Spleen (tissue), 11 donors: Measurements from ENCODE around the gene CSN2. TPM values are rescaled to one million over a fixed set of nuclear protein-coding genes. Genes with fewer than 3 reads are reported as not detected.
"Not testable (repeated sequence)": the region's sequence is repeated elsewhere in the genome, so short reads cannot be mapped to it uniquely, and the experiment has no call there.

Source experiments
- DNase-seq: peaks from one replicate; pipeline ENCODE4 v3.0.0-alpha.2; 2020
- H3K27ac ChIP-seq, 8 donors: fragments of 200-600 bp; sonication (generic) in 7 of 8; 1 replicate in 4 of 8; 2 replicates in 4 of 8; pipeline versions ENCODE4 v1.5.0 to v1.8.0; 2016 to 2021; ENCODE audit warnings: inconsistent platforms in 4 of 8, mild to moderate bottlenecking in 4 of 8, moderate library complexity in 1 of 8
- H3K27me3 ChIP-seq, 7 donors: fragments of 200-600 bp; sonication (generic) in 6 of 7; replicated peaks in 1 of 7; 1 replicate in 4 of 7; 2 replicates in 3 of 7; pipeline versions ENCODE4 v1.5.0 to v1.8.0; 2016 to 2021; ENCODE audit warnings: inconsistent platforms in 3 of 7, mild to moderate bottlenecking in 1 of 7
- H3K36me3 ChIP-seq, 6 donors: fragments of 200-600 bp; sonication (generic) in 5 of 6; 1 replicate in 4 of 6; 2 replicates in 2 of 6; pipeline versions ENCODE4 v1.5.0 to v1.8.0; 2016 to 2021; ENCODE audit warnings: inconsistent platforms in 2 of 6
- H3K4me1 ChIP-seq, 6 donors: fragments of 200-600 bp; sonication (generic) in 5 of 6; 1 replicate in 3 of 6; 2 replicates in 3 of 6; pipeline versions ENCODE4 v1.5.0 to v1.8.0; 2016 to 2021; ENCODE audit warnings: inconsistent platforms in 3 of 6
- H3K4me3 ChIP-seq, 8 donors: fragments of 200-600 bp; sonication (generic) in 7 of 8; 1 replicate in 4 of 8; 2 replicates in 4 of 8; pipeline versions ENCODE4 v1.5.0 to v1.8.0; 2016 to 2021; ENCODE audit warnings: inconsistent platforms in 4 of 8, mild to moderate bottlenecking in 4 of 8, moderate library complexity in 2 of 8
- H3K9me3 ChIP-seq, 8 donors: fragments of 200-600 bp; sonication (generic) in 7 of 8; 1 replicate in 4 of 8; 2 replicates in 4 of 8; pipeline versions ENCODE4 v1.5.0 to v1.8.0; 2016 to 2021; ENCODE audit warnings: inconsistent platforms in 4 of 8
- POLR2A ChIP-seq, 3 donors: fragments of 450-650 bp; IDR thresholded peaks; one replicate each; pipeline ENCODE4 v1.5.1; 2017; ENCODE audit warnings: antibody characterized with exemption in 3 of 3, mild to moderate bottlenecking in 1 of 3
- POLR2AphosphoS5 ChIP-seq, 3 donors: sonication (generic); formaldehyde crosslinking; IDR thresholded peaks; one replicate each; pipeline ENCODE4 v1.5.1; 2017; ENCODE audit warnings: antibody characterized with exemption in 3 of 3
- WGBS, 5 donors: extraction: QIAGEN DNeasy Blood & Tissue Kit in 3 of 5; methylation state at CpG; one replicate each; pipeline versions ENCODE4 v1.1.5 to v1.1.7; 2013 to 2018; 5-methylcytosine and 5-hydroxymethylcytosine counted together
- intact Hi-C: fragments of 100-400 bp; cut with DNase I; formaldehyde crosslinking; loops from one replicate; pipeline ENCODE4 v1.15.0; 2023; ENCODE audit warnings: low total_unique reads
- polyA plus RNA-seq, 3 donors: library from polyadenylated mRNA; stranded (reverse); fragments of 200-250 nt; gene quantifications; one replicate each; pipeline ENCODE4 v1.2.1, GENCODE V29; 2013
- total RNA-seq, 7 donors: library from RNA; depleted of rRNA in 3 of 7; stranded (reverse); fragments of >200 nt in 3 of 7; fragmentation: NEBNext Ultra II Directional in 4 of 7; extraction: Animal tissue kit (Norgen Biotek cat#: 25700) in 4 of 7; gene quantifications; one replicate each; pipeline versions ENCODE4 v1.1.0 to v1.2.1, GENCODE V29; 2016 to 2021
- TF ChIP-seq, protein P1 (sequence below), 11 experiments: fragments of 200-600 bp in 7 of 11; fragments of 450-650 bp in 4 of 11; sonication (generic) in 4 of 11; IDR thresholded peaks in 8 of 11; conservative IDR thresholded peaks in 3 of 11; 1 replicate in 7 of 11; 2 replicates in 4 of 11; pipeline versions ENCODE4 v1.4.0 to v1.8.0; 2016 to 2021; ENCODE audit warnings: antibody characterized with exemption in 11 of 11, inconsistent platforms in 4 of 11, mild to moderate bottlenecking in 1 of 11
- donor health status: healthy with polysubstance abuse.
- donor health status: DM: no; HTN: no; CAD: no; lungs with moderate emphysema.
- donor health status: DM: no; HTN: no; CAD: no.
- donor health status: Bipolar disorder and iron deficiency.
- donor health status: healthy.
- donor health status: DM: no; HTN: no; CAD: no.
- donor health status: DM: yes; HTN: yes; CAD: no.

The CSN2 gene
- total and polyA plus RNA-seq, 10 donors: not detected

DNA sequence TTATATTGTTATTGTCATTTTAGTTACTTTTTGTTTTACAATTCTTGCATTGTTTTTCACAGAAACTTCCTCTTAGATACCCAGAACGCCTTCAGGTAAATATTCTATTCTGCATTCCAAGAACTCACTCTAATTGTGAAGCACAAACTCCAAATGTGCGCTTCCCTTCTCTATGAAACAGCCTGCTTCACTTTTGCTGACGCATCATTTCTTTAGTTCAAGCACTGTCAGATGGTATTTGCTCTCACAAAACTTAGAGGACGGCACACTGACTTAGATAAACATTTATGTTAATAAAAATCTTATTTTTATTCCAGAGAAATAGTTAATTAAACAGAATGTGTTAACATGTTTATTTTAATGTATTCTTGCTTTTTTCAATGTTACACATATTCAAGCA, 31.4 kb downstream of the CSN2 start:
- 63 to 78% (median 71%) methylated on average over 4 of the region's 4 CpGs for WGBS, 5 donors
- no peak for TF ChIP-seq POLR2AphosphoS5 (IDR thresholded peaks at IDR 0.05)
- no peak for TF ChIP-seq POLR2A (IDR thresholded peaks at IDR 0.05)
- TF ChIP-seq, protein P1, sequence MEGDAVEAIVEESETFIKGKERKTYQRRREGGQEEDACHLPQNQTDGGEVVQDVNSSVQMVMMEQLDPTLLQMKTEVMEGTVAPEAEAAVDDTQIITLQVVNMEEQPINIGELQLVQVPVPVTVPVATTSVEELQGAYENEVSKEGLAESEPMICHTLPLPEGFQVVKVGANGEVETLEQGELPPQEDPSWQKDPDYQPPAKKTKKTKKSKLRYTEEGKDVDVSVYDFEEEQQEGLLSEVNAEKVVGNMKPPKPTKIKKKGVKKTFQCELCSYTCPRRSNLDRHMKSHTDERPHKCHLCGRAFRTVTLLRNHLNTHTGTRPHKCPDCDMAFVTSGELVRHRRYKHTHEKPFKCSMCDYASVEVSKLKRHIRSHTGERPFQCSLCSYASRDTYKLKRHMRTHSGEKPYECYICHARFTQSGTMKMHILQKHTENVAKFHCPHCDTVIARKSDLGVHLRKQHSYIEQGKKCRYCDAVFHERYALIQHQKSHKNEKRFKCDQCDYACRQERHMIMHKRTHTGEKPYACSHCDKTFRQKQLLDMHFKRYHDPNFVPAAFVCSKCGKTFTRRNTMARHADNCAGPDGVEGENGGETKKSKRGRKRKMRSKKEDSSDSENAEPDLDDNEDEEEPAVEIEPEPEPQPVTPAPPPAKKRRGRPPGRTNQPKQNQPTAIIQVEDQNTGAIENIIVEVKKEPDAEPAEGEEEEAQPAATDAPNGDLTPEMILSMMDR (IDR thresholded peaks at IDR 0.05 in 8 of 11, conservative IDR thresholded peaks at IDR 0.05 in 3 of 11): no peak

DNA sequence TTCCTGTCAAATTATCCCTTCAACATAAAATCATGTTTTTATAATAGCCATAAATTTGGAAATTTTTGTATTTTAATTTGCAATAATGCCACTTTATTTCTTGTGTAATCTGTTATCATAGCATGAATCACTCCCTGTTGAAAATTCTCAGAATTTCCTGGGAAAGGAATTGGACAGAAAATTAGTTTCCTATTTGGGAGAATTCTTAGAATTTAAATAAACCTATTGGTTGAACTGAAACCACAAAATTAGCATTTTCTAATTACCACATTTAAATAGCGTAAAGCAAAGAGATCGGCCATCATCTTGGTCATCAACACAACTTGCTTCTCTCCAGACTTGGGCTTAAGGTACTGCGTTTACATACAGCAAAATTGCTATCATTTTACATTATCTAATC, 34.8 kb downstream of the CSN2 start, which contains the start of gene CSN1S1:
Gene CSN1S1 (plus strand): TSS at position 301 of the 400 bp plus-strand sequence. CDS start 1,488 bp downstream, outside the sequence.
- intact Hi-C loops: no loop called here
- H3K36me3 ChIP-seq: no peaks in the 10 kb centered on the region
- no peak for DNase-seq
- peaks cover 0 to 3% (median 0%) of the 10 kb centered on the region in 8 donors for H3K9me3 ChIP-seq
- no peak within 1 kb of the TSS for H3K4me3 ChIP-seq
- H3K27me3 ChIP-seq: no peaks in the 10 kb centered on the region
- TF ChIP-seq POLR2AphosphoS5 (IDR thresholded peaks at IDR 0.05) (no peak), POLR2A (IDR thresholded peaks at IDR 0.05) (no peak)
- TF ChIP-seq, protein P1 (IDR thresholded peaks at IDR 0.05 in 8 of 11, conservative IDR thresholded peaks at IDR 0.05 in 3 of 11): no peak
- no peak within 1 kb of the TSS for H3K27ac ChIP-seq
- H3K4me1 ChIP-seq: no peaks in the 10 kb centered on the region
- WGBS, 5 donors: 87 to 98% (median 95%) methylated on average over 3 of the region's 3 CpGs

More for the DNA sequence above, 31.4 kb downstream of the CSN2 start:
- Histone ChIP-seq H3K4me1 (no peaks in the 10 kb centered on the region), H3K4me3 (no peak overlapping the region), H3K27me3 (no peaks in the 10 kb centered on the region), H3K27ac (no peak overlapping the region), H3K9me3 (no peaks in the 10 kb centered on the region), H3K36me3 (no peaks in the 10 kb centered on the region)
- no peak for DNase-seq
- intact Hi-C loops: no loop called here

DNA sequence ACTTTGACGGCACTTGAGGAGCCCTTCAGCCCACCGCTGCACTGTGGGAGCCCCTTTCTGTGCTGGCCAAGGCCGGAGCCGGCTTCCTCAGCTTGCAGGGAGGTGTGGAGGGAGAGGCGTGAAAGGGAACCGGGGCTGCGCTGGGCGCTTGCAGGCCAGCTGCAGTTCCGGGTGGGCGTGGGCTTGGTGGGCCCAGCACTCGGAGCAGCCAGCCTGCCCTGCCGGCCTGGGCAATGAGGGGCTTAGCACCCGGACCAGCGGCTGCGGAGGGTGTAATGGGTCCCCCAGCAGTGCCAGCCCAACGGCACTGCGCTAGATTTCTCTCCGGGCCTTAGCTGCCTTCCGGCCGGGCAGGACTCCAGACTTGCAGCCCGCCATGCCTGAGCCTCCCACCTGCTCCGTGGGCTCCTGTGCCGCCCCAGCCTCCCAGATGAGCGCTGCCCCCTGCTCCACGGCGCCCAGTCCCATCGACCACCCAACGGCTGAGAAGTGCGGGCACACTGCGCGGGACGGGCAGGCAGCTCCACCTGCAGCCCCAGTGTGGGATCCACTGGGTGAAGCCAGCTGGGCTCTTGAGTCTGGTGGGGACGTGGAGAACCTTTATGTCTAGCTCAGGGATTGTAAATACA, 41.6 kb downstream of the CSN2 start:
- H3K4me1 ChIP-seq, H3K36me3 ChIP-seq, H3K9me3 ChIP-seq, intact Hi-C loops, H3K27ac ChIP-seq, H3K4me3 ChIP-seq, H3K27me3 ChIP-seq: not testable (repeated sequence)
- 89 to 96% (median 93%) methylated on average over 15 to 33 of the region's 33 CpGs for WGBS, 5 donors
- peak; percentile 62 for DNase-seq

DNA sequence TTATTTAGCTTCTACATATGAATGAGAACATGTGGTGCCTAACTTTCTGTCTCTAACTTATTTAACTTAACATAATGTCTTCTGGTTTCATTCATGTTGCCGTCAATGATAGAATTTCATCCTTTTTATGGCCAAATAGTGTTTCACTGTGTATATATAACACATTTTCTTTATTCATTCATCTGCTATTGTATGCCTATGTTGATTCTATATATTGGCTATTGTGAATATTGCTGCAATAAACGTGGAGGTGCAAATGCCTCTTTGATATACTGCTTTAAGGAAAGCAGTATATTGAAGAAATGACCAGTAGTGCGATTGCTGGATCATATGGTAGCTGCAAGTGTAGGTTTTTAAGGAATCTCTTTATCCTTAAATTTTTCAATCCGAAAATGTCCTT, 44.7 kb downstream of the CSN2 start:
- Histone ChIP-seq H3K9me3 (no peaks in the 10 kb centered on the region), H3K27ac (no peak overlapping the region), H3K4me1 (no peaks in the 10 kb centered on the region), H3K4me3 (no peak overlapping the region), H3K36me3 (no peaks in the 10 kb centered on the region), H3K27me3 (no peaks in the 10 kb centered on the region)
- 42 to 52% (median 48%) methylated on average over 4 of the region's 4 CpGs for WGBS, 5 donors
- TF ChIP-seq POLR2A (IDR thresholded peaks at IDR 0.05) (no peak), POLR2AphosphoS5 (IDR thresholded peaks at IDR 0.05) (no peak)
- TF ChIP-seq, protein P1 (IDR thresholded peaks at IDR 0.05 in 8 of 11, conservative IDR thresholded peaks at IDR 0.05 in 3 of 11): no peak
- intact Hi-C loops: no loop called here
- no peak for DNase-seq
